Thyroid gland (tissue), 4 donors: ENCODE measurements around the gene CCDC148. TPM values are rescaled to one million over a fixed set of nuclear protein-coding genes. Genes with fewer than 3 reads are reported as not detected.
"Not testable (repeated sequence)": the region's sequence is repeated elsewhere in the genome, so short reads cannot be mapped to it uniquely, and the experiment has no call there.

Experiments
- DNase-seq, 2 donors: peaks; one replicate each; pipeline ENCODE4 v3.0.0-alpha.2; 2019
- H3K27ac ChIP-seq, 3 donors: fragments of 200-600 bp; sonication (generic); 1 replicate in 2 of 3; 2 replicates in 1 of 3; pipeline ENCODE4 v1.5.1; 2016 to 2019; ENCODE audit warnings: mild to moderate bottlenecking in 1 of 3, moderate library complexity in 1 of 3
- H3K27me3 ChIP-seq: fragments of 200-600 bp; sonication (generic); one replicate; pipeline ENCODE4 v1.5.1; 2019
- H3K36me3 ChIP-seq, 2 donors: fragments of 200-600 bp; sonication (generic); one replicate each; pipeline ENCODE4 v1.5.1; 2016 to 2019
- H3K4me1 ChIP-seq, 2 donors: fragments of 200-600 bp; sonication (generic); one replicate each; pipeline ENCODE4 v1.5.1; 2017 to 2019
- H3K4me3 ChIP-seq, 3 donors: fragments of 200-600 bp; sonication (generic); replicated peaks in 1 of 3; 1 replicate in 2 of 3; 2 replicates in 1 of 3; pipeline ENCODE4 v1.5.1; 2016; ENCODE audit warnings: mild to moderate bottlenecking in 1 of 3
- H3K9me3 ChIP-seq: fragments of 200-600 bp; sonication (generic); one replicate; pipeline ENCODE4 v1.5.1; 2017
- POLR2A ChIP-seq, 2 donors: fragments of 450-650 bp; IDR thresholded peaks; one replicate each; pipeline ENCODE4 v1.6.1; 2017; ENCODE audit warnings: antibody characterized with exemption in 2 of 2, mild to moderate bottlenecking in 2 of 2, moderate library complexity in 1 of 2
- WGBS, 2 donors: methylation state at CpG; one replicate each; pipeline ENCODE4 v1.1.5; 2017; 5-methylcytosine and 5-hydroxymethylcytosine counted together
- intact Hi-C: fragments of 100-400 bp; cut with DNase I; formaldehyde crosslinking; loops from one replicate; pipeline ENCODE4 v1.15.1; 2023
- total RNA-seq, 4 donors: library from RNA; depleted of rRNA; stranded (reverse); fragments of >200 nt; gene quantifications; one replicate each; pipeline ENCODE4 v1.2.3, GENCODE V29; 2016
- TF ChIP-seq, protein P1 (sequence below), 6 experiments: fragments of 200-600 bp in 3 of 6; fragments of 450-650 bp in 3 of 6; sonication (generic) in 3 of 6; IDR thresholded peaks; one replicate each; pipeline ENCODE4 v1.5.1; 2016 to 2019; ENCODE audit warnings: antibody characterized with exemption in 6 of 6, mild to moderate bottlenecking in 2 of 6, inconsistent platforms in 1 of 6, moderate library complexity in 1 of 6

Gene CCDC148
- total RNA-seq, 4 donors from 2014 or later, result 4.6 to 10.7 (median 7.4) TPM

DNA sequence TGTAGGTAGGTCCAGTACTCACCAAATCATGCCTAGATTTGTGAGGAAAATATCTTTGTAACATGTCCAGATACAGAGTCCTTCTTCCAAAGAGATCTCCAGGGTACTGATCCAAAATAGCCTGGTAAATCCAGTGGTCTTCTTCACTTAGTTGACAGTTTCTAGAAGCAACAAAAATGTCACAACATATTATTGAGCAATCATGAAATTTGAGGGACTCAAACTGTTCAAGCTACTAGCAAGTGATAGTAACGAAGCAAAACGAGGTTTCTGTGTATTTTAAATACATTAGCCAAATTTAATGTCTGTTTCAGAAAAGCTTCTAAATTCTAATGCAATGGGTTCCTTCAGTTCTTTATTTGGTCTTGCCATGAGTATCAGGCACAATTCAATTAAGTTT, 142.8 kb downstream of the CCDC148 start:
- no peak overlapping the region for H3K27ac ChIP-seq
- intact Hi-C loops, result no loop called here
- TF ChIP-seq, protein P1, sequence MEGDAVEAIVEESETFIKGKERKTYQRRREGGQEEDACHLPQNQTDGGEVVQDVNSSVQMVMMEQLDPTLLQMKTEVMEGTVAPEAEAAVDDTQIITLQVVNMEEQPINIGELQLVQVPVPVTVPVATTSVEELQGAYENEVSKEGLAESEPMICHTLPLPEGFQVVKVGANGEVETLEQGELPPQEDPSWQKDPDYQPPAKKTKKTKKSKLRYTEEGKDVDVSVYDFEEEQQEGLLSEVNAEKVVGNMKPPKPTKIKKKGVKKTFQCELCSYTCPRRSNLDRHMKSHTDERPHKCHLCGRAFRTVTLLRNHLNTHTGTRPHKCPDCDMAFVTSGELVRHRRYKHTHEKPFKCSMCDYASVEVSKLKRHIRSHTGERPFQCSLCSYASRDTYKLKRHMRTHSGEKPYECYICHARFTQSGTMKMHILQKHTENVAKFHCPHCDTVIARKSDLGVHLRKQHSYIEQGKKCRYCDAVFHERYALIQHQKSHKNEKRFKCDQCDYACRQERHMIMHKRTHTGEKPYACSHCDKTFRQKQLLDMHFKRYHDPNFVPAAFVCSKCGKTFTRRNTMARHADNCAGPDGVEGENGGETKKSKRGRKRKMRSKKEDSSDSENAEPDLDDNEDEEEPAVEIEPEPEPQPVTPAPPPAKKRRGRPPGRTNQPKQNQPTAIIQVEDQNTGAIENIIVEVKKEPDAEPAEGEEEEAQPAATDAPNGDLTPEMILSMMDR (IDR thresholded peaks at IDR 0.05), result no peak
- TF ChIP-seq POLR2A (IDR thresholded peaks at IDR 0.05), result no peak
- H3K36me3 ChIP-seq, result no peaks in the 10 kb centered on the region
- H3K9me3 ChIP-seq, result no peaks in the 10 kb centered on the region
- H3K4me3 ChIP-seq, result no peak overlapping the region
- no peaks in the 10 kb centered on the region for H3K27me3 ChIP-seq
- no peak for DNase-seq
- WGBS, 2 donors, result 92 to 94% methylated on average over 2 of the region's 2 CpGs
- H3K4me1 ChIP-seq, result no peaks in the 10 kb centered on the region

GRCh38 chr2:158312981-158313380, 143.6 kb downstream of the CCDC148 start:
- no peaks in the 10 kb centered on the region for H3K4me1 ChIP-seq
- no peak overlapping the region for H3K4me3 ChIP-seq
- no peak for DNase-seq
- no peak overlapping the region for H3K27ac ChIP-seq
- intact Hi-C loops, result no loop called here
- H3K9me3 ChIP-seq, result no peaks in the 10 kb centered on the region
- TF ChIP-seq, protein P1 (IDR thresholded peaks at IDR 0.05), result no peak
- no peak for TF ChIP-seq POLR2A (IDR thresholded peaks at IDR 0.05)
- H3K36me3 ChIP-seq, result no peaks in the 10 kb centered on the region
- WGBS, 2 donors, result 93 to 96% methylated on average over 1 of the region's 1 CpG
- no peaks in the 10 kb centered on the region for H3K27me3 ChIP-seq

GRCh38 chr2:158310407-158310806, 146.1 kb downstream of the CCDC148 start:
- DNase-seq, H3K4me3 ChIP-seq, H3K36me3 ChIP-seq, H3K27ac ChIP-seq, intact Hi-C loops, H3K27me3 ChIP-seq, H3K4me1 ChIP-seq, H3K9me3 ChIP-seq: not testable (repeated sequence)
- 92 to 98% methylated on average over 7 to 22 of the region's 27 CpGs for WGBS, 2 donors

- Histone ChIP-seq H3K27ac (no peak overlapping the region), H3K9me3 (no peaks in the 10 kb centered on the region), H3K36me3 (no peaks in the 10 kb centered on the region), H3K27me3 (no peaks in the 10 kb centered on the region), H3K4me3 (no peak overlapping the region), H3K4me1 (no peaks in the 10 kb centered on the region)
- intact Hi-C loops, result no loop called here
- TF ChIP-seq, protein P1 (IDR thresholded peaks at IDR 0.05), result no peak
- no peak for TF ChIP-seq POLR2A (IDR thresholded peaks at IDR 0.05)
- WGBS, 2 donors, result 95 to 97% methylated on average over 2 of the region's 2 CpGs
- no peak for DNase-seq
Observed at GRCh38 chr2:158305501-158305900, 151.1 kb downstream of the CCDC148 start.

- intact Hi-C loops, result no loop called here
- WGBS, 2 donors, result 88 to 90% methylated on average over 2 of the region's 2 CpGs
Observed at GRCh38 chr2:158300394-158300793, 156.2 kb downstream of the CCDC148 start.

More at GRCh38 chr2:158300394-158300793, 156.2 kb downstream of the CCDC148 start:
- Histone ChIP-seq H3K36me3 (no peaks in the 10 kb centered on the region), H3K27me3 (no peaks in the 10 kb centered on the region), H3K4me1 (no peaks in the 10 kb centered on the region), H3K27ac (no peak overlapping the region), H3K9me3 (no peaks in the 10 kb centered on the region), H3K4me3 (no peak overlapping the region)
- no peak for DNase-seq
- TF ChIP-seq POLR2A (IDR thresholded peaks at IDR 0.05), result no peak
- TF ChIP-seq, protein P1 (IDR thresholded peaks at IDR 0.05), result no peak
